ENCODE results near the gene GRID2. TPM values are rescaled to one million over a fixed set of nuclear protein-coding genes. Genes with fewer than 3 reads are reported as not detected.

Gene GRID2
- polyA plus RNA-seq, 1 donor (not counting 4 experiments of a cell fraction or from before 2014, with no cell fraction given) = not detected

GRCh38 chr4:93814141-93814540 lies 1510.4 kb downstream of the GRID2 start:
- no peaks in the 10 kb centered on the region for H3K9me1 ChIP-seq (ENCODE audit: control insufficient read depth, extremely low read depth, insufficient read depth, low read length)
- H3K4me1 ChIP-seq (ENCODE audit: control insufficient read depth, extremely low read depth, insufficient read depth, low read length) = no peaks in the 10 kb centered on the region
- H2AFZ ChIP-seq (ENCODE audit: control insufficient read depth, low read length) = no peak overlapping the region
- no peak for TF ChIP-seq EZH2 (IDR thresholded peaks at IDR 0.05; ENCODE audit: low read length)
- no peak overlapping the region for H3K9ac ChIP-seq (ENCODE audit: control insufficient read depth, extremely low read depth, insufficient read depth, low read length)
- no peak for DNase-seq (ENCODE audit: low read depth, low spot score)
- dilution Hi-C loops (cut with MboI; ENCODE audit: extremely low pct_ligation_motif_present, low sequenced_read_pairs) = no loop called here
- H3K79me2 ChIP-seq (ENCODE audit: control insufficient read depth, insufficient read depth, low read length) = no peaks in the 10 kb centered on the region
- H3K9me3 ChIP-seq (ENCODE audit: control insufficient read depth, low read depth, low read length) = no peaks in the 10 kb centered on the region
- no peak overlapping the region for H3K4me2 ChIP-seq (ENCODE audit: control insufficient read depth, extremely low read depth, insufficient read depth, low read depth, low read length)
- peaks cover 4% of the 10 kb centered on the region for H3K27me3 ChIP-seq (ENCODE audit: control insufficient read depth, extremely low read depth, insufficient read depth, low read length)
- no peak for FAIRE-seq
- no peak overlapping the region for H3K27ac ChIP-seq (ENCODE audit: control insufficient read depth, insufficient read depth, low read length)
- no peak overlapping the region for H3K4me3 ChIP-seq (ENCODE audit: control insufficient read depth in 2 of 3, extremely low read depth in 1 of 3, insufficient read depth in 2 of 3, low read depth in 1 of 3, low read length in 3 of 3)
- H4K20me1 ChIP-seq (ENCODE audit: control insufficient read depth, extremely low read depth, insufficient read depth, low read length) = no peaks in the 10 kb centered on the region
- H3K36me3 ChIP-seq (ENCODE audit: control insufficient read depth in 2 of 2, extremely low read depth in 1 of 2, insufficient read depth in 2 of 2, low read length in 2 of 2) = no peaks in the 10 kb centered on the region

GRCh38 chr4:93814722-93815121 lies 1511.0 kb downstream of the GRID2 start:
- Histone ChIP-seq H3K27me3 (ENCODE audit: control insufficient read depth, extremely low read depth, insufficient read depth, low read length) (peaks cover 4% of the 10 kb centered on the region), H4K20me1 (ENCODE audit: control insufficient read depth, extremely low read depth, insufficient read depth, low read length) (no peaks in the 10 kb centered on the region), H2AFZ (ENCODE audit: control insufficient read depth, low read length) (no peak overlapping the region), H3K4me3 (ENCODE audit: control insufficient read depth in 2 of 3, extremely low read depth in 1 of 3, insufficient read depth in 2 of 3, low read depth in 1 of 3, low read length in 3 of 3) (no peak overlapping the region), H3K27ac (ENCODE audit: control insufficient read depth, insufficient read depth, low read length) (no peak overlapping the region), H3K9me1 (ENCODE audit: control insufficient read depth, extremely low read depth, insufficient read depth, low read length) (no peaks in the 10 kb centered on the region), H3K36me3 (ENCODE audit: control insufficient read depth in 2 of 2, extremely low read depth in 1 of 2, insufficient read depth in 2 of 2, low read length in 2 of 2) (no peaks in the 10 kb centered on the region), H3K4me1 (ENCODE audit: control insufficient read depth, extremely low read depth, insufficient read depth, low read length) (no peaks in the 10 kb centered on the region), H3K79me2 (ENCODE audit: control insufficient read depth, insufficient read depth, low read length) (no peaks in the 10 kb centered on the region), H3K9me3 (ENCODE audit: control insufficient read depth, low read depth, low read length) (no peaks in the 10 kb centered on the region), H3K4me2 (ENCODE audit: control insufficient read depth, extremely low read depth, insufficient read depth, low read depth, low read length) (no peak overlapping the region), H3K9ac (ENCODE audit: control insufficient read depth, extremely low read depth, insufficient read depth, low read length) (no peak overlapping the region)
- no peak for TF ChIP-seq CTCF (optimal IDR thresholded peaks at IDR 0.05 in 1 of 3, IDR thresholded peaks at IDR 0.05 in 1 of 3, conservative IDR thresholded peaks at IDR 0.05 in 1 of 3; ENCODE audit: extremely low read depth in 1 of 3, insufficient read depth in 2 of 3, low read length in 3 of 3)
- TF ChIP-seq EZH2 (IDR thresholded peaks at IDR 0.05; ENCODE audit: low read length) = no peak
- FAIRE-seq (no peak), DNase-seq (ENCODE audit: low read depth, low spot score) (no peak)
- dilution Hi-C loops (cut with MboI; ENCODE audit: extremely low pct_ligation_motif_present, low sequenced_read_pairs) = no loop called here

Small RNA genes lying within 50 kb of the gene (small RNA-seq; reads per million reads assigned to genes)
- 0 to 0.07 (median 0) reads per million in 3 experiments for gene RNA5SP164 (ENCODE audit: insufficient read length in 3 of 3, low read depth in 3 of 3, low replicate concordance in 1 of 3)
